Choroid plexus epithelial cell (primary cell): Measurements from ENCODE around the gene JAKMIP2.
A peak's percentile ranks its signal among the peaks of the same experiment; 100 is the strongest.

Experiments used
- DNase-seq: peaks from one replicate; pipeline ENCODE4 v3.0.0-alpha.2; 2010; ENCODE audit warnings: low read depth
- H3K4me3 ChIP-seq: 2 replicates; pipeline ENCODE4 v1.5.1; 2011; ENCODE audit warnings: low read depth, mild to moderate bottlenecking, control low read depth, low read length, moderate library complexity
- CTCF ChIP-seq: conservative IDR thresholded peaks from 2 replicates; pipeline ENCODE4 v1.5.1; 2011; ENCODE audit warnings: low read depth, mild to moderate bottlenecking, control low read depth, inconsistent platforms, low read length, moderate library complexity

Gene JAKMIP2

GRCh38 chr5:147575598-147575997 is 206.9 kb downstream of the JAKMIP2 start:
- no peak overlapping the region for H3K4me3 ChIP-seq
- no peak for TF ChIP-seq CTCF
- no peak for DNase-seq

- H3K4me3 ChIP-seq = no peak overlapping the region
- no peak for TF ChIP-seq CTCF
- no peak for DNase-seq
Measured at GRCh38 chr5:147573211-147573610, 209.3 kb downstream of the JAKMIP2 start.

- no peak for DNase-seq
- no peak for TF ChIP-seq CTCF
- H3K4me3 ChIP-seq = no peak overlapping the region
Measured at GRCh38 chr5:147568710-147569406, 213.7 kb downstream of the JAKMIP2 start.

GRCh38 chr5:147567917-147568598 is 214.5 kb downstream of the JAKMIP2 start:
- TF ChIP-seq CTCF = no peak
- no peak overlapping the region for H3K4me3 ChIP-seq
- DNase-seq = peak; percentile 78

GRCh38 chr5:147565524-147565923 is 217.0 kb downstream of the JAKMIP2 start:
- no peak for TF ChIP-seq CTCF
- peak; percentile 69 for DNase-seq
- H3K4me3 ChIP-seq = no peak overlapping the region

GRCh38 chr5:147564124-147564486 is 218.4 kb downstream of the JAKMIP2 start:
- no peak for TF ChIP-seq CTCF
- H3K4me3 ChIP-seq = no peak overlapping the region
- no peak for DNase-seq
